ENCODE measurements around the gene SLC26A1. TPM values are rescaled to one million over a fixed set of nuclear protein-coding genes. Genes with fewer than 3 reads are reported as not detected.

The SLC26A1 gene
- total RNA-seq, 3 donors from 2014 or later = 0.33 to 0.48 (median 0.44) TPM

GRCh38 chr4:988726-989721 is 4.2 kb downstream of the SLC26A1 start:
- no peak for DNase-seq (ENCODE audit: low spot score in 2 of 2)
- no peak overlapping the region for H3K4me3 ChIP-seq
- peaks cover 3 to 14% of the 10 kb centered on the region in 2 donors for H3K4me1 ChIP-seq
- H3K27ac ChIP-seq = no peak overlapping the region
- TF ChIP-seq POLR2A (IDR thresholded peaks at IDR 0.05) (no peak), POLR2AphosphoS5 (IDR thresholded peaks at IDR 0.05) (no peak), CTCF (IDR thresholded peaks at IDR 0.05) (no peak)
- H3K27me3 ChIP-seq = no peaks in the 10 kb centered on the region
- H3K36me3 ChIP-seq = no peaks in the 10 kb centered on the region
- intact Hi-C loops (cut with DNase I; ENCODE audit: low total_unique reads) = no loop called here
- H3K9me3 ChIP-seq = no peaks in the 10 kb centered on the region

- peak overlapping the region; percentile 60 to 86 for H3K27ac ChIP-seq
- no peak for DNase-seq (ENCODE audit: low spot score in 2 of 2)
- H3K4me1 ChIP-seq = peaks cover 3 to 14% of the 10 kb centered on the region in 2 donors
- no peaks in the 10 kb centered on the region for H3K9me3 ChIP-seq
- H3K4me3 ChIP-seq = peak overlapping the region; percentile 52 to 88 (median 72)
- H3K36me3 ChIP-seq = no peaks in the 10 kb centered on the region
- H3K27me3 ChIP-seq = no peaks in the 10 kb centered on the region
- TF ChIP-seq CTCF (IDR thresholded peaks at IDR 0.05) (no peak), POLR2AphosphoS5 (IDR thresholded peaks at IDR 0.05) (no peak), POLR2A (IDR thresholded peaks at IDR 0.05) (no peak)
- intact Hi-C loops (cut with DNase I; ENCODE audit: low total_unique reads) = no loop called here
Measured at GRCh38 chr4:987624-988513, 5.3 kb downstream of the SLC26A1 start.

GRCh38 chr4:986879-987623 is 6.2 kb downstream of the SLC26A1 start, which contains the start of gene IDUA:
Gene IDUA, plus strand, starts transcription at chr4:987044. Its CDS starts 41 bp downstream, at chr4:987085.
- Histone ChIP-seq H3K27ac (peak within 1 kb of the TSS; percentile 60 to 86), H3K36me3 (no peaks in the 10 kb centered on the region), H3K4me3 (peak within 1 kb of the TSS; percentile 52 to 88 (median 72)), H3K4me1 (peaks cover 3 to 14% of the 10 kb centered on the region in 2 donors), H3K27me3 (no peaks in the 10 kb centered on the region), H3K9me3 (no peaks in the 10 kb centered on the region)
- peak; percentile 50 to 70 for DNase-seq (ENCODE audit: low spot score in 2 of 2)
- no peak for TF ChIP-seq POLR2A (IDR thresholded peaks at IDR 0.05)
- TF ChIP-seq CTCF (IDR thresholded peaks at IDR 0.05) = peak in 2 of 3 donors; percentile 8 to 29
- intact Hi-C loops (cut with DNase I; ENCODE audit: low total_unique reads) = no loop called here

- DNase-seq (ENCODE audit: low spot score in 2 of 2) = no peak
- Histone ChIP-seq H3K27me3 (no peaks in the 10 kb centered on the region), H3K9me3 (no peaks in the 10 kb centered on the region), H3K4me1 (peaks cover 3 to 14% of the 10 kb centered on the region in 2 donors), H3K27ac (peak overlapping the region; percentile 60 to 86), H3K36me3 (no peaks in the 10 kb centered on the region), H3K4me3 (peak overlapping the region; percentile 52 to 88 (median 72))
- intact Hi-C loops (cut with DNase I; ENCODE audit: low total_unique reads) = no loop called here
- no peak for TF ChIP-seq CTCF (IDR thresholded peaks at IDR 0.05)
- TF ChIP-seq POLR2A (IDR thresholded peaks at IDR 0.05) = no peak
- TF ChIP-seq POLR2AphosphoS5 (IDR thresholded peaks at IDR 0.05) = no peak
Measured at GRCh38 chr4:986428-986878, 6.8 kb downstream of the SLC26A1 start.
